Tibial nerve (tissue), 4 donors: ENCODE measurements around the gene OR4C45.

Source experiments
- EP300 ChIP-seq, 2 donors: sonication (generic); formaldehyde crosslinking; IDR thresholded peaks; one replicate each; pipeline ENCODE4 v1.6.1; 2017; ENCODE audit warnings: antibody characterized with exemption in 2 of 2, mild to moderate bottlenecking in 1 of 2
- POLR2A ChIP-seq, 2 donors: fragments of 450-650 bp; IDR thresholded peaks; one replicate each; pipeline ENCODE4 v1.6.1; 2017; ENCODE audit warnings: antibody characterized with exemption in 2 of 2, mild to moderate bottlenecking in 2 of 2, moderate library complexity in 2 of 2
- TF ChIP-seq, protein P1 (sequence below), 5 experiments: fragments of 200-600 bp in 3 of 5; fragments of 450-650 bp in 2 of 5; sonication (generic) in 3 of 5; IDR thresholded peaks; one replicate each; pipeline ENCODE4 v1.5.1; 2016 to 2019; ENCODE audit warnings: antibody characterized with exemption in 5 of 5, mild to moderate bottlenecking in 3 of 5, moderate library complexity in 2 of 5

DNA sequence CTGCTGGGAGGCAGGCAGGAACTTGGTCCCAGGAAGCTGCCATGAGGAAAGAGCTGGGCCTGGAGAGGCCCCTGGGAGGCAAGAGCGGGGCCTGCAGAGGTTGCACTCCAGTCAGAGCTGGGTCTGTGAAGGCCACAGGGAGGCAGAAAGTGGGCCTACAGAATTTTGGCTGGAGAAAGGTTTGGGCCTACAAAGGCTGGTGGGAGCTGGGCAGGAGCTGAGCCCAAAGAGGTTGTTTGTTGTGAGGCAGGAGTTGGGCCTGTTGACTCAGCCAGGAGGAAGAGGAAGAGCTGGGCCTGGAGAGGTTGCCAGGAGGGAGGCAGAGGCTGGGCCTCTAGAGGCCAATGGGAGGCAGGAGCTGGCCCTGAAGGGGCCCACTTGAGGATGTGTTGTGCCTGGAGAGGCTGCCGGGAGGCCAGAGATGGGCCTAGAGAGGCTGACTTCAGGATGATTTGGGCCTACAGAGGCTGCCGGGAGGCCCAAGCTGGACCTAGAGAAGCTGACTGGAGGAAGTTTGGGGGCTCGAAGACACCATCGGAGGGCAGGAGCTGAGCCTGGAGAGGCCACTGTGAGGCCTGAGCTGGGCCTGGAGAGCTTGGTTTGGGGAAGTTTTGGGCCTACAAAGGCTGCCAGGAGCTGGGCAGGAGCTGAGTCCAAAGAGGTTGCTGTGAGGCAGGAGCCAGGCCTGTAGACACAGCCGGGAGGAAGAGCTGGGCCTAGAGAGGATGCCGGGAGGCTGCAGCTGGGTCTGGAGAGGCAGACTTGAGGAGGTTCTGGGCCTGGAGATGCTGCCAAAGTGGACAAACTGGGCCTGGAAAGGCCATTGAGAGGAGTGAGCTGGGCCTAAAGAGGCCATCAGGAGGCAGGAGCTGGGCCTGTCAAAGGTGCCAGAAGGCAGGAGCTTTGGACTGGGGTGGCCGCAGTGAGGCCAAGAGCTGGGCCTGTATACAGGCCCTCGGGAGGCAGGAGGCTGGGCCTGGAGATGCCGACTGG, 40.7 kb downstream of the OR4C45 start:
- TF ChIP-seq EP300 (IDR thresholded peaks at IDR 0.05) (no peak), POLR2A (IDR thresholded peaks at IDR 0.05) (no peak)
- TF ChIP-seq, protein P1, sequence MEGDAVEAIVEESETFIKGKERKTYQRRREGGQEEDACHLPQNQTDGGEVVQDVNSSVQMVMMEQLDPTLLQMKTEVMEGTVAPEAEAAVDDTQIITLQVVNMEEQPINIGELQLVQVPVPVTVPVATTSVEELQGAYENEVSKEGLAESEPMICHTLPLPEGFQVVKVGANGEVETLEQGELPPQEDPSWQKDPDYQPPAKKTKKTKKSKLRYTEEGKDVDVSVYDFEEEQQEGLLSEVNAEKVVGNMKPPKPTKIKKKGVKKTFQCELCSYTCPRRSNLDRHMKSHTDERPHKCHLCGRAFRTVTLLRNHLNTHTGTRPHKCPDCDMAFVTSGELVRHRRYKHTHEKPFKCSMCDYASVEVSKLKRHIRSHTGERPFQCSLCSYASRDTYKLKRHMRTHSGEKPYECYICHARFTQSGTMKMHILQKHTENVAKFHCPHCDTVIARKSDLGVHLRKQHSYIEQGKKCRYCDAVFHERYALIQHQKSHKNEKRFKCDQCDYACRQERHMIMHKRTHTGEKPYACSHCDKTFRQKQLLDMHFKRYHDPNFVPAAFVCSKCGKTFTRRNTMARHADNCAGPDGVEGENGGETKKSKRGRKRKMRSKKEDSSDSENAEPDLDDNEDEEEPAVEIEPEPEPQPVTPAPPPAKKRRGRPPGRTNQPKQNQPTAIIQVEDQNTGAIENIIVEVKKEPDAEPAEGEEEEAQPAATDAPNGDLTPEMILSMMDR (IDR thresholded peaks at IDR 0.05): no peak
